DMS53 treated with DMSO at 0.1 percent for 48 hours (cell line): ENCODE data around the gene TUBAL3.

Source experiments
- DNase-seq: peaks from one replicate; lab custom pipeline; 2025; ENCODE audit not compliant: unreplicated experiment; lab: John Stamatoyannopoulos, UW

The TUBAL3 gene

GRCh38 chr10:5343979-5344378 lies 60.6 kb downstream of the TUBAL3 start:
- DNase-seq, result no peak

GRCh38 chr10:5343561-5343960 lies 61.1 kb downstream of the TUBAL3 start:
- no peak for DNase-seq
